Stimulated activated CD8-positive, alpha-beta memory T cell treated with anti-CD3 and anti-CD28 coated beads, Interleukin-7, amount 100 ng/mL, for 1 hour (primary cell): ENCODE data around the gene KLHDC4.
"Not testable (repeated sequence)": the region's sequence is repeated elsewhere in the genome, so short reads cannot be mapped to it uniquely, and the experiment has no call there.

ENCODE experiments used
- DNase-seq, 2 donors: peaks; one replicate each; pipeline ENCODE4 v3.0.0-alpha.2; 2020; ENCODE audit warnings: low read depth in 2 of 2

Gene KLHDC4

GRCh38 chr16:87720446-87720845 is 45.3 kb downstream of the KLHDC4 start:
- DNase-seq: no peak

- not testable (repeated sequence) for DNase-seq
These were observed 47.0 kb downstream of the KLHDC4 start for GRCh38 chr16:87718831-87719230.

GRCh38 chr16:87715658-87716057 is 50.1 kb downstream of the KLHDC4 start:
- DNase-seq: no peak

- no peak for DNase-seq
These were observed 50.6 kb downstream of the KLHDC4 start for GRCh38 chr16:87715231-87715630.

GRCh38 chr16:87713451-87714229 is 52.1 kb downstream of the KLHDC4 start:
- DNase-seq: peak; percentile 31

- DNase-seq: no peak
These were observed 53.5 kb downstream of the KLHDC4 start for GRCh38 chr16:87712184-87712762.

- DNase-seq: no peak
These were observed 54.9 kb downstream of the KLHDC4 start for GRCh38 chr16:87710887-87711286.

GRCh38 chr16:87709677-87710076 is 56.1 kb downstream of the KLHDC4 start:
- DNase-seq: no peak

- DNase-seq: no peak
These were observed 56.7 kb downstream of the KLHDC4 start for GRCh38 chr16:87708881-87709638.

GRCh38 chr16:87707714-87708580 is 57.8 kb downstream of the KLHDC4 start:
- no peak for DNase-seq

- no peak for DNase-seq
These were observed 58.7 kb downstream of the KLHDC4 start for GRCh38 chr16:87707097-87707496.

GRCh38 chr16:87706278-87707000 is 59.3 kb downstream of the KLHDC4 start:
- DNase-seq: no peak

GRCh38 chr16:87705771-87706277 is 60.0 kb downstream of the KLHDC4 start:
- DNase-seq: no peak

GRCh38 chr16:87704754-87705353 is 60.9 kb downstream of the KLHDC4 start:
- DNase-seq: no peak

- DNase-seq: no peak
These were observed 61.9 kb downstream of the KLHDC4 start for GRCh38 chr16:87703835-87704375.

GRCh38 chr16:87703071-87703470 is 62.7 kb downstream of the KLHDC4 start:
- DNase-seq: no peak

- DNase-seq: peak in 1 of 2 donors; percentile 13
These were observed 63.4 kb downstream of the KLHDC4 start for GRCh38 chr16:87702325-87702811.

- no peak for DNase-seq
These were observed 64.3 kb downstream of the KLHDC4 start for GRCh38 chr16:87701505-87701921.

GRCh38 chr16:87701078-87701460 is 64.7 kb downstream of the KLHDC4 start:
- no peak for DNase-seq
